Suprapubic skin (tissue), 4 donors: ENCODE measurements around the gene TRIP4. TPM values are rescaled to one million over a fixed set of nuclear protein-coding genes. Genes with fewer than 3 reads are reported as not detected.
"Not testable (repeated sequence)": the region's sequence is repeated elsewhere in the genome, so short reads cannot be mapped to it uniquely, and the experiment has no call there.

Experiments used
- DNase-seq, 2 donors: peaks; one replicate each; pipeline ENCODE4 v3.0.0-alpha.2; 2019; ENCODE audit warnings: low spot score in 2 of 2
- H3K27ac ChIP-seq: fragments of 200-600 bp; sonication (generic); one replicate; pipeline ENCODE4 v1.5.1; 2019
- H3K27me3 ChIP-seq: fragments of 200-600 bp; sonication (generic); one replicate; pipeline ENCODE4 v1.5.1; 2019
- H3K36me3 ChIP-seq: fragments of 200-600 bp; sonication (generic); one replicate; pipeline ENCODE4 v1.5.1; 2019
- H3K4me1 ChIP-seq: fragments of 200-600 bp; sonication (generic); one replicate; pipeline ENCODE4 v1.5.1; 2019
- H3K4me3 ChIP-seq: fragments of 200-600 bp; sonication (generic); one replicate; pipeline ENCODE4 v1.5.1; 2019; ENCODE audit warnings: mild to moderate bottlenecking
- H3K9me3 ChIP-seq: fragments of 200-600 bp; sonication (generic); one replicate; pipeline ENCODE4 v1.5.1; 2019
- EP300 ChIP-seq: sonication (generic); formaldehyde crosslinking; IDR thresholded peaks from one replicate; pipeline ENCODE4 v1.6.1; 2017; ENCODE audit warnings: antibody characterized with exemption
- POLR2A ChIP-seq, 2 donors: fragments of 450-650 bp; IDR thresholded peaks; one replicate each; pipeline ENCODE4 v1.6.1; 2017; ENCODE audit warnings: antibody characterized with exemption in 2 of 2, mild to moderate bottlenecking in 2 of 2, moderate library complexity in 2 of 2
- POLR2AphosphoS5 ChIP-seq, 3 donors: sonication (generic); formaldehyde crosslinking; IDR thresholded peaks; one replicate each; pipeline ENCODE4 v1.6.1; 2017; ENCODE audit warnings: antibody characterized with exemption in 3 of 3
- WGBS: methylation state at CpG from one replicate; pipeline ENCODE4 v1.1.5; 2018; 5-methylcytosine and 5-hydroxymethylcytosine counted together
- total RNA-seq, 4 donors: library from RNA; depleted of rRNA; stranded (reverse); fragments of >200 nt; gene quantifications; one replicate each; pipeline ENCODE4 v1.1.0, GENCODE V29; 2016
- TF ChIP-seq, protein P1 (sequence below), 2 donors: fragments of 200-600 bp in 1 of 2; fragments of 450-650 bp in 1 of 2; sonication (generic) in 1 of 2; IDR thresholded peaks; one replicate each; pipeline ENCODE4 v1.5.1; 2016 to 2019; ENCODE audit warnings: antibody characterized with exemption in 2 of 2, mild to moderate bottlenecking in 1 of 2, moderate library complexity in 1 of 2

The TRIP4 gene
- total RNA-seq, 4 donors from 2014 or later = 8.3 to 22.2 (median 13.0) TPM

DNA sequence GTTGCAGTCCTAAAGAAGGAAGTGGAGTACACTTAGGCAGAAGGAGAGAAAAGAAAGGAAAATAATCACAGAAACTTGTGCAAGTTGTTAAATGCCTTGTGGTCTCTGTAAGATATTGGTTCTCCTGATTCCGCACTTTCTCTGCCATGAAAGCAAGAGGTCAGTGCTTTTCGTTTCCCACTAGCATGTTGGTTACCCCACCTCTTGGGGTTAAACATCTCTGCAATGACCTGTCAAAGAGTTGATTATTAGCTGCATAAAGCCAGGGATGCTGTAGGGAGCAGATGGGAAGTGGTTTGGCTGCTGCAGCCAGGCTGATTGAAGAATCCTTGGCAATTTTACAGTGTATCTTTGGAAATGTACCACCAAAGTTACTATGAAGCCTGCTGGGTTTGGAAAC lies 106.0 kb downstream of the TRIP4 start:
- 84% methylated on average over 2 of the region's 2 CpGs for WGBS
- H3K9me3 ChIP-seq = no peaks in the 10 kb centered on the region
- H3K4me1 ChIP-seq = no peaks in the 10 kb centered on the region
- H3K36me3 ChIP-seq = peaks cover 3% of the 10 kb centered on the region
- no peaks in the 10 kb centered on the region for H3K27me3 ChIP-seq
- no peak for DNase-seq
- no peak overlapping the region for H3K27ac ChIP-seq
- TF ChIP-seq POLR2A (IDR thresholded peaks at IDR 0.05) (no peak), POLR2AphosphoS5 (IDR thresholded peaks at IDR 0.05) (no peak), EP300 (no peak)
- H3K4me3 ChIP-seq = no peak overlapping the region

DNA sequence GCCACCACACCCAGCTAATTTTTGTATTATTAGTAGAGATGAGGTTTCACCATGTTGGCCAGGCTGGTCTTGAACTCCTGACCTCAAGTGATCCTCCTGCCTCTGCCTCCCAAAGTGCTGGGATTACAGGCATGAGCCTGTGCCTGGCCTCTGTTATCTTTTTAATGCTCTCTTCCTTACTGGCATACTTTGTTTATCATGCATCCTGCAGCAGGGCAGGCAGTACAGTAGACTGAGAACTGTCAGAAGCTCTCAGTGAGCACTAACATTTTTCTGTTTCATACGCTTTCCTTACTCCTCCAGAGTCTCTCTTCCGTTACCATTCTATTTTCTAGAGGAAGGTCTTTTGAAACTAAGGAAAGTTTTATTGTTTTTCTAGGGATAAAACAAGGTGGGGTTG lies 108.3 kb downstream of the TRIP4 start:
- not testable (repeated sequence) for H3K27me3 ChIP-seq, H3K27ac ChIP-seq, H3K9me3 ChIP-seq, H3K4me1 ChIP-seq, DNase-seq, H3K4me3 ChIP-seq
- WGBS = 96% methylated on average over 2 of the region's 2 CpGs
- H3K36me3 ChIP-seq = peaks cover 16% of the 10 kb centered on the region

DNA sequence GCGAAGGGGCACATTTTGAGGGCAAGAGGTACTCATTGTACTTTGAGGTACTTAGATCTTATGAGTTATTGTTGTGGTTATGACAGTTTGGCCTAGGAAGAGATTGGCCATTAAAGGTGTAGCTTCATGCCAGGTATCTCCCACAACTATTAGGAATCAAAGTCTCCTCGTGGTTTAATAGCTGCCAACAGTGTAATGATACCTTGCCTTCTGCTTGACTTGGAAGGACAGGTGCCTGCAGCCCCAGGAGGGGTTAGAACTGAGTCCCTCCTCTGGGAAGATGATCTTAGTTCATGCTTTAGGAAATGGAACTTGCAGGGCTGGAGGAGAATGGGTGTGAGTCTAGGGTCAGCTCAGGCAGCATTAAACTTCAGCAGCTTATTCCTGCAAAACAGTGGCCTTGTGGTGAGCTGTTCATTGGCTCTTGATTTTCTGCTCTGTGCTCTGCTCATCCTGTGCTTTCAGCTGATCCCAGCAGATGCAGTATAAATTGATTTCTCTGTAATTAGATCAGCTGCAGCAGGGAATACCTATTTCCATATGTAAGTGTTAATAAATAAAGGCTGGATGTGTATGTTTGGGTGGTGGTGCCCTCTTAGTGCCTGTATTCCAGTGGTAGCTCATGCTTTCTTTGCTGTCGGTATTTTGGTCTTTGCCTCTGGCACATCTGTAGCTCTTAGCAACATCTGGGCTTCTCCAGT lies 113.2 kb downstream of the TRIP4 start:
- 46% methylated on average over 3 of the region's 3 CpGs for WGBS
- DNase-seq = no peak
- no peak for TF ChIP-seq EP300
- no peak for TF ChIP-seq POLR2A (IDR thresholded peaks at IDR 0.05)
- no peak for TF ChIP-seq POLR2AphosphoS5 (IDR thresholded peaks at IDR 0.05)
- TF ChIP-seq, protein P1, sequence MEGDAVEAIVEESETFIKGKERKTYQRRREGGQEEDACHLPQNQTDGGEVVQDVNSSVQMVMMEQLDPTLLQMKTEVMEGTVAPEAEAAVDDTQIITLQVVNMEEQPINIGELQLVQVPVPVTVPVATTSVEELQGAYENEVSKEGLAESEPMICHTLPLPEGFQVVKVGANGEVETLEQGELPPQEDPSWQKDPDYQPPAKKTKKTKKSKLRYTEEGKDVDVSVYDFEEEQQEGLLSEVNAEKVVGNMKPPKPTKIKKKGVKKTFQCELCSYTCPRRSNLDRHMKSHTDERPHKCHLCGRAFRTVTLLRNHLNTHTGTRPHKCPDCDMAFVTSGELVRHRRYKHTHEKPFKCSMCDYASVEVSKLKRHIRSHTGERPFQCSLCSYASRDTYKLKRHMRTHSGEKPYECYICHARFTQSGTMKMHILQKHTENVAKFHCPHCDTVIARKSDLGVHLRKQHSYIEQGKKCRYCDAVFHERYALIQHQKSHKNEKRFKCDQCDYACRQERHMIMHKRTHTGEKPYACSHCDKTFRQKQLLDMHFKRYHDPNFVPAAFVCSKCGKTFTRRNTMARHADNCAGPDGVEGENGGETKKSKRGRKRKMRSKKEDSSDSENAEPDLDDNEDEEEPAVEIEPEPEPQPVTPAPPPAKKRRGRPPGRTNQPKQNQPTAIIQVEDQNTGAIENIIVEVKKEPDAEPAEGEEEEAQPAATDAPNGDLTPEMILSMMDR (IDR thresholded peaks at IDR 0.05) = no peak
- H3K36me3 ChIP-seq = peaks cover 30% of the 10 kb centered on the region
- H3K4me3 ChIP-seq = no peak overlapping the region
- peaks cover 37% of the 10 kb centered on the region for H3K4me1 ChIP-seq
- no peaks in the 10 kb centered on the region for H3K9me3 ChIP-seq
- no peaks in the 10 kb centered on the region for H3K27me3 ChIP-seq
- H3K27ac ChIP-seq = no peak overlapping the region

DNA sequence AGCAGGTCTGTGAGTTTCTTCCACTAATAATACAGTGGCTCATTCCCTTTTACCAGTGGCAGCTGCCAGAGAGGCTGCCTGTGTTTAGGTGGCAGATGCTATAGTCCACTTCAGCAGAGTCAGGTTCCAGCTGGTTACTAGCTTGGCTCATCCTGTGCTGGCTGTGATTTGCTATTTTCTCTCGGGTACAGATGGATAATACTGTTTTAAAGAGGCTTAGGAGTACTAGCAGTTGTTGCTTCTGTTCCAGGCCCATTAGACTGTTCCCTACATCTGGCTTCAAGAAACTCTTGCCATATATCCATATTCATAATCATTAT lies 113.7 kb downstream of the TRIP4 start:
- Histone ChIP-seq H3K36me3 (peaks cover 31% of the 10 kb centered on the region), H3K27ac (no peak overlapping the region), H3K9me3 (no peaks in the 10 kb centered on the region), H3K27me3 (no peaks in the 10 kb centered on the region), H3K4me1 (peaks cover 37% of the 10 kb centered on the region), H3K4me3 (no peak overlapping the region)
- WGBS = 81% methylated on average over 1 of the region's 1 CpG
- DNase-seq = no peak
- TF ChIP-seq POLR2A (IDR thresholded peaks at IDR 0.05) = no peak
- no peak for TF ChIP-seq EP300
- TF ChIP-seq POLR2AphosphoS5 (IDR thresholded peaks at IDR 0.05) = no peak
- TF ChIP-seq, protein P1 (IDR thresholded peaks at IDR 0.05) = no peak

DNA sequence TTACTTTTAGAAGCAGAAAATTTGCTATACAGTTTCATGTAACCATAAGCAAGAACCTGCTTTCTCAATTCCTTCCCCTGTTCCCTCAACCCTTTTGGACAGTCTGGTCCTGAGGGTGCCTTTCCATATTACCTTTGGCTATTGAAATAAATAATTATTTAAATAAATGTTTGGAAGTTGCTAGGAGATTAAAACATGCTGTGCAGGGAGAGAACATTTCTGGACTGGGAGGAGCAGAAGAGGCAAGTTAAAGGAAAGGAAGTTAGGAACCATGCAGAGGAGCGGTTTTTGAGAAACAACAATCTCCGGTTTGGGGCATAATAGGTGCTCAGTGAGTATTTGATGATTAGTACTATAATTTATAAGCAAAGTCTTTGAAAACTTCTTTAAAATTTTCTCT lies 114.5 kb downstream of the TRIP4 start:
- Histone ChIP-seq H3K36me3 (peaks cover 31% of the 10 kb centered on the region), H3K27me3 (no peaks in the 10 kb centered on the region), H3K27ac (no peak overlapping the region), H3K4me3 (no peak overlapping the region), H3K4me1 (peaks cover 40% of the 10 kb centered on the region), H3K9me3 (no peaks in the 10 kb centered on the region)
- TF ChIP-seq EP300 = no peak
- TF ChIP-seq, protein P1 (IDR thresholded peaks at IDR 0.05) = no peak
- no peak for TF ChIP-seq POLR2AphosphoS5 (IDR thresholded peaks at IDR 0.05)
- TF ChIP-seq POLR2A (IDR thresholded peaks at IDR 0.05) = no peak
- WGBS = 43% methylated on average over 2 of the region's 2 CpGs
- DNase-seq = no peak

DNA sequence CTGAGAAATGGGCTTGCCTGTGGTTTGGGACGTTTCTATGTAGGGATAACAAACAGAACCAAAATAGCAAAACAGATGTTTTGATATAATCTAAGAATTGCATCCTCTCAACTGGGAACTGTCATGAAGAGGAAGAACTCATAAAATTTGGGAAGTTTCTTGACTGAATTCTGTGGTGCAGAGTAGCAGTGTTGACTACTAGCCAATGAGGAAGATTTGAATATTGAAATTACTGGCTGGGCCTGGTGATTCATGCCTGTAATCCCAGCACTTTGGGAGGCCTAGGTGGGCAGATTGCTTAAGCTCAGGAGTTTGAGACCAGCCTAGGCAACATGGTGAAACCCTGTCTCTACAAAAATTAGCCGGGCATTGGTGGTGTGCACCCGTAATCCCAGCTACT lies 114.9 kb downstream of the TRIP4 start:
- Histone ChIP-seq H3K4me1 (peaks cover 44% of the 10 kb centered on the region), H3K27ac (no peak overlapping the region), H3K27me3 (no peaks in the 10 kb centered on the region), H3K9me3 (no peaks in the 10 kb centered on the region), H3K4me3 (no peak overlapping the region), H3K36me3 (peaks cover 31% of the 10 kb centered on the region)
- TF ChIP-seq, protein P1 (IDR thresholded peaks at IDR 0.05) = no peak
- TF ChIP-seq POLR2A (IDR thresholded peaks at IDR 0.05) (no peak), POLR2AphosphoS5 (IDR thresholded peaks at IDR 0.05) (no peak), EP300 (no peak)
- no peak for DNase-seq
- WGBS = 73% methylated on average over 3 of the region's 3 CpGs
